SK-N-SH (cell line): Measurements from ENCODE around the gene PPP3CA. TPM values are rescaled to one million over a fixed set of nuclear protein-coding genes. Genes with fewer than 3 reads are reported as not detected.
A peak's percentile ranks its signal among the peaks of the same experiment; 100 is the strongest.

Experiments
- CTCF ChIA-PET: fragments of 300-600, 350-600 bp; formaldehyde crosslinking; extraction: SDS; loops from one replicate; lab custom pipeline; 2021; lab: Yijun Ruan, JAX
- POLR2A ChIA-PET: fragments of 350-600 bp; sonication (Branson Sonifier 250); formaldehyde crosslinking; extraction: SDS; loops from one replicate; lab custom pipeline; 2020; ENCODE audit warnings: antibody characterized with exemption, inconsistent platforms; lab: Yijun Ruan, JAX
- DNase-seq: peaks from one replicate; pipeline ENCODE4 v3.0.0; 2012
- H2AFZ ChIP-seq: fragments of 200-600 bp; sonication (generic); 2 replicates; pipeline ENCODE4 v1.8.1; 2016; ENCODE audit warnings: antibody characterized with exemption, mild to moderate bottlenecking, low read depth
- H3F3A ChIP-seq: fragments of 200-600 bp; sonication (generic); replicated peaks from 2 replicates; pipeline ENCODE3; 2016; ENCODE audit warnings: antibody characterized with exemption, mild to moderate bottlenecking; ENCODE audit not compliant: insufficient read depth
- H3K27ac ChIP-seq, 2 experiments: fragments of 200-500 bp in 1 of 2; fragments of 200-600 bp in 1 of 2; sonication (Bioruptor generic) in 1 of 2; sonication (generic), shearing (Covaris generic) in 1 of 2; 2 replicates each; pipeline versions ENCODE4 v1.5.1 to v1.6.1; 2014 to 2016; ENCODE audit warnings: low read depth in 2 of 2, inconsistent platforms in 1 of 2, low read length in 1 of 2, mild to moderate bottlenecking in 1 of 2, mixed read lengths in 1 of 2
- H3K27me3 ChIP-seq: fragments of 200-600 bp; sonication (generic), shearing (Covaris generic); 2 replicates; pipeline ENCODE4 v1.6.1; 2016; ENCODE audit warnings: mixed run types; ENCODE audit not compliant: insufficient read depth
- H3K36me3 ChIP-seq, 2 experiments: fragments of 200-500 bp in 1 of 2; fragments of 200-600 bp in 1 of 2; sonication (Bioruptor generic) in 1 of 2; sonication (generic) in 1 of 2; replicated peaks in 1 of 2; 2 replicates each; pipeline versions ENCODE3 to v1.5.1; 2014 to 2016; ENCODE audit warnings: low read length in 1 of 2, mild to moderate bottlenecking in 1 of 2; ENCODE audit not compliant: insufficient read depth in 2 of 2, control insufficient read depth in 1 of 2
- H3K4me1 ChIP-seq, 2 experiments: fragments of 200-500 bp in 1 of 2; fragments of 200-600 bp in 1 of 2; sonication (Bioruptor generic) in 1 of 2; sonication (generic), shearing (Covaris generic) in 1 of 2; 2 replicates each; pipeline versions ENCODE4 v1.5.1 to v1.6.1; 2014 to 2016; ENCODE audit warnings: low read depth in 1 of 2, low read length in 1 of 2, mixed run types in 1 of 2; ENCODE audit not compliant: insufficient read depth in 2 of 2, control insufficient read depth in 1 of 2
- H3K4me2 ChIP-seq: fragments of 200-600 bp; sonication (generic), shearing (Covaris generic); 2 replicates; pipeline ENCODE4 v1.6.1; 2017; ENCODE audit warnings: mixed run types
- H3K4me3 ChIP-seq, 2 experiments: fragments of 200-500 bp in 1 of 2; fragments of 200-600 bp in 1 of 2; sonication (Bioruptor generic) in 1 of 2; sonication (generic), shearing (Covaris generic) in 1 of 2; 2 replicates each; pipeline versions ENCODE4 v1.5.1 to v1.8.1; 2014 to 2016; ENCODE audit warnings: low read depth in 2 of 2, inconsistent platforms in 1 of 2, low read length in 1 of 2, mild to moderate bottlenecking in 1 of 2, mixed read lengths in 1 of 2, moderate library complexity in 1 of 2
- H3K79me2 ChIP-seq: fragments of 200-600 bp; sonication (generic); 2 replicates; pipeline ENCODE4 v1.8.1; 2017; ENCODE audit warnings: mild to moderate bottlenecking; ENCODE audit not compliant: insufficient read depth
- H3K9ac ChIP-seq: fragments of 200-600 bp; sonication (generic); 2 replicates; pipeline ENCODE4 v1.6.1; 2017; ENCODE audit warnings: mixed run types
- H3K9me2 ChIP-seq: fragments of 200-600 bp; sonication (generic); 2 replicates; pipeline ENCODE4 v1.6.1; 2017; ENCODE audit warnings: mixed run types
- H3K9me3 ChIP-seq: fragments of 200-600 bp; sonication (generic); 2 replicates; pipeline ENCODE4 v1.6.1; 2017; ENCODE audit warnings: mixed run types, mild to moderate bottlenecking, moderate library complexity
- H4K20me1 ChIP-seq: fragments of 200-600 bp; sonication (generic); 2 replicates; pipeline ENCODE4 v1.6.1; 2017; ENCODE audit warnings: mild to moderate bottlenecking, mixed run types; ENCODE audit not compliant: insufficient read depth
- EZH2phosphoT487 ChIP-seq: fragments of 200-600 bp; sonication (generic); IDR thresholded peaks from 2 replicates; pipeline ENCODE4 v1.6.1; 2017; ENCODE audit warnings: low read depth, mixed run types, mild to moderate bottlenecking, antibody characterized with exemption, moderate library complexity, borderline replicate concordance
- FOSL2 ChIP-seq: IDR thresholded peaks from 2 replicates; pipeline ENCODE4 v1.4.0; 2012; ENCODE audit warnings: low read depth, mild to moderate bottlenecking, moderate library complexity, borderline replicate concordance
- FOXJ3 ChIP-seq: sonication (generic); formaldehyde crosslinking; IDR thresholded peaks from 2 replicates; pipeline ENCODE4 v1.5.1; 2020; ENCODE audit warnings: mild to moderate bottlenecking, missing genetic modification reagents
- FOXM1 ChIP-seq: IDR thresholded peaks from 2 replicates; pipeline ENCODE4 v1.4.0; 2012; ENCODE audit warnings: low read depth, mild to moderate bottlenecking
- JUND ChIP-seq: IDR thresholded peaks from 2 replicates; pipeline ENCODE4 v1.4.0; 2012
- MXI1 ChIP-seq: IDR thresholded peaks from 2 replicates; pipeline ENCODE4 v1.6.1; 2012; ENCODE audit warnings: mild to moderate bottlenecking, low read depth, low read length, improper control_type of control experiment
- POLR2AphosphoS5 ChIP-seq: IDR thresholded peaks from 2 replicates; pipeline ENCODE4 v1.6.1; 2012; ENCODE audit warnings: low read depth, low read length
- RCOR1 ChIP-seq: fragments of 150-350 bp; IDR thresholded peaks from 2 replicates; pipeline ENCODE4 v1.6.1; 2017; ENCODE audit warnings: antibody characterized with exemption, low read length
- RFX5 ChIP-seq: IDR thresholded peaks from 2 replicates; pipeline ENCODE4 v1.6.1; 2012; ENCODE audit warnings: mild to moderate bottlenecking, improper control_type of control experiment, low read length
- RXRA ChIP-seq: IDR thresholded peaks from 2 replicates; pipeline ENCODE4 v1.4.0; 2012; ENCODE audit warnings: low read depth, mild to moderate bottlenecking, borderline replicate concordance
- SMC3 ChIP-seq: IDR thresholded peaks from 2 replicates; pipeline ENCODE4 v1.6.1; 2012; ENCODE audit warnings: low read depth, low read length, improper control_type of control experiment
- TEAD4 ChIP-seq: IDR thresholded peaks from 2 replicates; pipeline ENCODE4 v1.4.0; 2012; ENCODE audit warnings: mild to moderate bottlenecking, borderline replicate concordance; ENCODE audit not compliant: insufficient read depth
- WGBS: methylation state at CpG from one replicate; pipeline ENCODE4 v1.1.6; 2017; ENCODE audit warnings: low lambda C conversion rate; 5-methylcytosine and 5-hydroxymethylcytosine counted together
- polyA plus RNA-seq, 3 experiments: library from polyadenylated mRNA; depleted of rRNA; stranded (reverse); fragments of >200 nt; gene quantifications; 2 replicates each; pipeline ENCODE4 v1.2.3, GENCODE V29; 2012
- TF ChIP-seq, protein P1 (sequence below): IDR thresholded peaks from 2 replicates; pipeline ENCODE4 v1.4.0; 2012; ENCODE audit warnings: low read depth
- TF ChIP-seq, protein P2 (sequence below): IDR thresholded peaks from 2 replicates; pipeline ENCODE4 v1.6.1; 2012; ENCODE audit warnings: mild to moderate bottlenecking, low read depth, low read length, moderate library complexity
- TF ChIP-seq, protein P3 (sequence below): fragments of 200-600 bp; sonication (generic); IDR thresholded peaks from 2 replicates; pipeline ENCODE4 v1.6.1; 2017; ENCODE audit warnings: antibody characterized with exemption, mild to moderate bottlenecking, moderate library complexity

Gene PPP3CA
- polyA plus RNA-seq, 1 of the 3 experiments (the other 2 are of a cell fraction): 10.7 TPM

DNA sequence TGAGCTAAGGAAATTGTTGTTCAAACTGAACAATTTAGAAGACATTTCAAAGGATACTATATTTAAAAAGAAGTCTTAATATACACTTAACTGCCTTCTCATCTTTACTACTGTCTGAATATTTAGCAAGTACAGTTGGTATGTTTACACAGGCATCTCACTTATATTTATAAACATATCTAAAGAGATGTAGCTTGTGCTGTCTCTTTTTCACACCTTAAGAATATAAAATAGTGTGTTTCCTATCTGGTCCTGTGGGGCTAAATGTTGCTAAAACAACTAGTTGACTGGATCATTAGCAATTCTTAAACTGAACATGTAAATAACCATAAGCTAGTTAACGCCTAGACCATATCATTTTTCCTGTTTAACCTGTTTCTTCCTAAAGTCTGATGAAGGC is 336.3 kb downstream of the PPP3CA start:
- no peaks in the 10 kb centered on the region for H3K9me3 ChIP-seq
- no peak for TF ChIP-seq TEAD4
- TF ChIP-seq RXRA: no peak
- no peak for TF ChIP-seq POLR2AphosphoS5
- TF ChIP-seq JUND: no peak
- no peaks in the 10 kb centered on the region for H3K9me2 ChIP-seq
- H3F3A ChIP-seq: no peaks in the 10 kb centered on the region
- H3K9ac ChIP-seq: no peak overlapping the region
- H3K4me1 ChIP-seq: peaks cover 0 to 5% of the 10 kb centered on the region in 2 experiments; a peak in 2 of 4 replicates
- no peaks in the 10 kb centered on the region for H3K79me2 ChIP-seq
- WGBS: 95% methylated on average over 1 of the region's 1 CpG
- no peak overlapping the region for H2AFZ ChIP-seq
- no peak for DNase-seq
- H3K27me3 ChIP-seq: no peaks in the 10 kb centered on the region
- ChIA-PET CTCF (no interaction called here), POLR2A (no interaction called here)
- H3K4me2 ChIP-seq: no peak overlapping the region
- no peaks in the 10 kb centered on the region for H4K20me1 ChIP-seq
- no peaks in the 10 kb centered on the region for H3K36me3 ChIP-seq
- no peak overlapping the region for H3K27ac ChIP-seq
- no peak overlapping the region for H3K4me3 ChIP-seq

DNA sequence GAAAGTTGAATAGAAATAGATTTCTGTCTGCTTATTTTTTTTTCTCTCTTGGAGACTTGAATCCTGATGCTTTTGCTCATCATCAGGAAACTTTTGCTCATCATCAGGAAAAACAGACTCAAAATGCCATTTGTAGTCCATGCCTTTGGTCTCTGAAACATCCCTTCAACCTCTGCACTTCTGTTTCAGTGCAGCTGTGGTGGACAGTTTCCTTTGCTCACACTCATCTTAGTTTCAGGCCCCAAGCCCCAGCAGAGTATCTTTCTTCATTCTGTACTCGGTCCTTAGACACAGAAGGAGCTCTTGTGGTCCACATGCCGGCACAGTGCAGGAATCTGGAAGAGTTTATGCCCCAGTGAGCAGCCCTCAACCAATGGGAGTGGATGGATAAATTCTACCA is 337.9 kb downstream of the PPP3CA start:
- Histone ChIP-seq H3F3A (no peaks in the 10 kb centered on the region), H3K9me2 (no peaks in the 10 kb centered on the region), H3K4me3 (peak overlapping the region in 1 of 2 experiments; percentile 14; a peak in 1 of 4 replicates), H3K9ac (peak overlapping the region; percentile 21; the same call in 1 of the 2 replicates), H3K9me3 (no peaks in the 10 kb centered on the region)
- 90% methylated on average over 2 of the region's 2 CpGs for WGBS
- TF ChIP-seq SMC3 (no peak), RXRA (no peak), FOXJ3 (no peak), FOSL2 (no peak), FOXM1 (no peak), MXI1 (no peak), RFX5 (no peak), EZH2phosphoT487 (no peak), RCOR1 (no peak), JUND (no peak)
- TF ChIP-seq, protein P1, sequence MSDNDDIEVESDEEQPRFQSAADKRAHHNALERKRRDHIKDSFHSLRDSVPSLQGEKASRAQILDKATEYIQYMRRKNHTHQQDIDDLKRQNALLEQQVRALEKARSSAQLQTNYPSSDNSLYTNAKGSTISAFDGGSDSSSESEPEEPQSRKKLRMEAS: no peak
- TF ChIP-seq, protein P2, sequence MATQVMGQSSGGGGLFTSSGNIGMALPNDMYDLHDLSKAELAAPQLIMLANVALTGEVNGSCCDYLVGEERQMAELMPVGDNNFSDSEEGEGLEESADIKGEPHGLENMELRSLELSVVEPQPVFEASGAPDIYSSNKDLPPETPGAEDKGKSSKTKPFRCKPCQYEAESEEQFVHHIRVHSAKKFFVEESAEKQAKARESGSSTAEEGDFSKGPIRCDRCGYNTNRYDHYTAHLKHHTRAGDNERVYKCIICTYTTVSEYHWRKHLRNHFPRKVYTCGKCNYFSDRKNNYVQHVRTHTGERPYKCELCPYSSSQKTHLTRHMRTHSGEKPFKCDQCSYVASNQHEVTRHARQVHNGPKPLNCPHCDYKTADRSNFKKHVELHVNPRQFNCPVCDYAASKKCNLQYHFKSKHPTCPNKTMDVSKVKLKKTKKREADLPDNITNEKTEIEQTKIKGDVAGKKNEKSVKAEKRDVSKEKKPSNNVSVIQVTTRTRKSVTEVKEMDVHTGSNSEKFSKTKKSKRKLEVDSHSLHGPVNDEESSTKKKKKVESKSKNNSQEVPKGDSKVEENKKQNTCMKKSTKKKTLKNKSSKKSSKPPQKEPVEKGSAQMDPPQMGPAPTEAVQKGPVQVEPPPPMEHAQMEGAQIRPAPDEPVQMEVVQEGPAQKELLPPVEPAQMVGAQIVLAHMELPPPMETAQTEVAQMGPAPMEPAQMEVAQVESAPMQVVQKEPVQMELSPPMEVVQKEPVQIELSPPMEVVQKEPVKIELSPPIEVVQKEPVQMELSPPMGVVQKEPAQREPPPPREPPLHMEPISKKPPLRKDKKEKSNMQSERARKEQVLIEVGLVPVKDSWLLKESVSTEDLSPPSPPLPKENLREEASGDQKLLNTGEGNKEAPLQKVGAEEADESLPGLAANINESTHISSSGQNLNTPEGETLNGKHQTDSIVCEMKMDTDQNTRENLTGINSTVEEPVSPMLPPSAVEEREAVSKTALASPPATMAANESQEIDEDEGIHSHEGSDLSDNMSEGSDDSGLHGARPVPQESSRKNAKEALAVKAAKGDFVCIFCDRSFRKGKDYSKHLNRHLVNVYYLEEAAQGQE: no peak
- TF ChIP-seq, protein P3, sequence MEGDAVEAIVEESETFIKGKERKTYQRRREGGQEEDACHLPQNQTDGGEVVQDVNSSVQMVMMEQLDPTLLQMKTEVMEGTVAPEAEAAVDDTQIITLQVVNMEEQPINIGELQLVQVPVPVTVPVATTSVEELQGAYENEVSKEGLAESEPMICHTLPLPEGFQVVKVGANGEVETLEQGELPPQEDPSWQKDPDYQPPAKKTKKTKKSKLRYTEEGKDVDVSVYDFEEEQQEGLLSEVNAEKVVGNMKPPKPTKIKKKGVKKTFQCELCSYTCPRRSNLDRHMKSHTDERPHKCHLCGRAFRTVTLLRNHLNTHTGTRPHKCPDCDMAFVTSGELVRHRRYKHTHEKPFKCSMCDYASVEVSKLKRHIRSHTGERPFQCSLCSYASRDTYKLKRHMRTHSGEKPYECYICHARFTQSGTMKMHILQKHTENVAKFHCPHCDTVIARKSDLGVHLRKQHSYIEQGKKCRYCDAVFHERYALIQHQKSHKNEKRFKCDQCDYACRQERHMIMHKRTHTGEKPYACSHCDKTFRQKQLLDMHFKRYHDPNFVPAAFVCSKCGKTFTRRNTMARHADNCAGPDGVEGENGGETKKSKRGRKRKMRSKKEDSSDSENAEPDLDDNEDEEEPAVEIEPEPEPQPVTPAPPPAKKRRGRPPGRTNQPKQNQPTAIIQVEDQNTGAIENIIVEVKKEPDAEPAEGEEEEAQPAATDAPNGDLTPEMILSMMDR: no peak
- TF ChIP-seq, all 33 proteins: peak for 0
- no peaks in the 10 kb centered on the region for H3K36me3 ChIP-seq
- H4K20me1 ChIP-seq: no peaks in the 10 kb centered on the region
- H3K27me3 ChIP-seq: no peaks in the 10 kb centered on the region
- CTCF ChIA-PET: interaction anchor here (1.0 kb wide), 1 partner anchor 384 kb away, joined by 3 read pairs; no protein-coding TSS in a partner anchor
- peaks cover 0 to 5% of the 10 kb centered on the region in 2 experiments; a peak in 2 of 4 replicates for H3K4me1 ChIP-seq
- H3K4me2 ChIP-seq: peak overlapping the region; percentile 68
- H3K27ac ChIP-seq: peak overlapping the region in 1 of 2 experiments; percentile 13; a peak in 1 of 4 replicates
- DNase-seq: no peak
- peak overlapping the region; percentile 89 for H2AFZ ChIP-seq
- POLR2A ChIA-PET: no interaction called here
- no peaks in the 10 kb centered on the region for H3K79me2 ChIP-seq
